Gastroesophageal sphincter (tissue), 4 donors: Measurements from ENCODE around the gene SVIP. TPM values are rescaled to one million over a fixed set of nuclear protein-coding genes. Genes with fewer than 3 reads are reported as not detected.

ENCODE experiments used
- ATAC-seq: fragments of 150-250 bp; one replicate; pipeline ENCODE4 v1.9.1; 2016; ENCODE audit warnings: mild to moderate bottlenecking, moderate library complexity
- H3K27ac ChIP-seq, 4 donors: fragments of 200-600 bp; sonication (generic) in 3 of 4; 1 replicate in 3 of 4; 2 replicates in 1 of 4; pipeline ENCODE4 v1.5.1; 2016 to 2019
- H3K27me3 ChIP-seq: fragments of 200-600 bp; sonication (generic); one replicate; pipeline ENCODE4 v1.5.1; 2019
- H3K36me3 ChIP-seq, 2 donors: fragments of 200-600 bp; sonication (generic); one replicate each; pipeline ENCODE4 v1.5.1; 2019; ENCODE audit warnings: control low read depth in 1 of 2
- H3K4me1 ChIP-seq, 3 donors: fragments of 200-600 bp; sonication (generic); 1 replicate in 2 of 3; 2 replicates in 1 of 3; pipeline ENCODE4 v1.5.1; 2016 to 2019; ENCODE audit warnings: control low read depth in 2 of 3
- H3K4me3 ChIP-seq, 2 donors: fragments of 200-600 bp; sonication (generic); one replicate each; pipeline ENCODE4 v1.5.1; 2019; ENCODE audit warnings: mild to moderate bottlenecking in 1 of 2, moderate library complexity in 1 of 2
- H3K9me3 ChIP-seq, 3 donors: fragments of 200-600 bp; sonication (generic); one replicate each; pipeline ENCODE4 v1.5.1; 2017 to 2019; ENCODE audit warnings: control low read depth in 2 of 3
- EP300 ChIP-seq: sonication (generic); formaldehyde crosslinking; IDR thresholded peaks from one replicate; pipeline ENCODE4 v1.6.1; 2017; ENCODE audit warnings: antibody characterized with exemption, mild to moderate bottlenecking
- POLR2A ChIP-seq, 2 donors: fragments of 450-650 bp; IDR thresholded peaks; one replicate each; pipeline ENCODE4 v1.6.1; 2017; ENCODE audit warnings: antibody characterized with exemption in 2 of 2, mild to moderate bottlenecking in 2 of 2, moderate library complexity in 1 of 2
- POLR2AphosphoS5 ChIP-seq: sonication (generic); formaldehyde crosslinking; IDR thresholded peaks from one replicate; pipeline ENCODE4 v1.6.1; 2017; ENCODE audit warnings: antibody characterized with exemption
- WGBS, 2 donors: methylation state at CpG; one replicate each; pipeline ENCODE4 v1.1.5; 2018; ENCODE audit warnings: low coverage in 1 of 2; 5-methylcytosine and 5-hydroxymethylcytosine counted together
- total RNA-seq, 4 donors: library from RNA; depleted of rRNA; stranded (reverse); fragments of >200 nt; gene quantifications; one replicate each; pipeline ENCODE4 v1.1.0, GENCODE V29; 2016
- TF ChIP-seq, protein P1 (sequence below), 4 experiments: fragments of 200-600 bp in 2 of 4; fragments of 450-650 bp in 2 of 4; sonication (generic) in 1 of 4; IDR thresholded peaks; one replicate each; pipeline ENCODE4 v1.5.1; 2017 to 2019; ENCODE audit warnings: antibody characterized with exemption in 4 of 4, mild to moderate bottlenecking in 2 of 4, moderate library complexity in 2 of 4

SVIP gene
- total RNA-seq, 4 donors from 2014 or later = 11.3 to 29.1 (median 16.4) TPM

DNA sequence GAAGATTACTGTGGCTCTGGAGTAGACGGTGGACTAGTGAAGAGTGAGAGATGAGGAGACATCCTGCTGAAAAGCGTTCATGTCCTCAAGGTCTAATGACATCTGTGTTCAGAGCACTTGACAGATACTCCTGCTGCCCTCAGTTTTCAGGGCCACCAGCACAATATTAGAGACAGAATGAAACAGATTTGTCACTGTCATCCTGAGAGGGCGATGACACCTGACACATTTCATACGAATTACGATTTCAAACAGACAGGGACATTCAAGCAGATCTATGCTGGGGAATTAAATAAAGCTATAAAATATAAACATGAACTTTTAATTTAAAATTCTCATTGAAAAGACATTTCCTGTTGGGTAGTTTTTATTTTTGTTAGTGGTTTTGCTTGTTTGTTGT lies 29.1 kb downstream of the SVIP start:
- H3K4me1 ChIP-seq = no peaks in the 10 kb centered on the region
- H3K36me3 ChIP-seq = no peaks in the 10 kb centered on the region
- no peak for ATAC-seq
- WGBS, 2 donors = 93 to 99% methylated on average over 4 to 5 of the region's 5 CpGs
- no peak overlapping the region for H3K27ac ChIP-seq
- H3K9me3 ChIP-seq = no peaks in the 10 kb centered on the region
- no peak overlapping the region for H3K4me3 ChIP-seq
- H3K27me3 ChIP-seq = no peaks in the 10 kb centered on the region
- TF ChIP-seq POLR2AphosphoS5 (no peak), EP300 (no peak), POLR2A (IDR thresholded peaks at IDR 0.05) (no peak)
- TF ChIP-seq, protein P1, sequence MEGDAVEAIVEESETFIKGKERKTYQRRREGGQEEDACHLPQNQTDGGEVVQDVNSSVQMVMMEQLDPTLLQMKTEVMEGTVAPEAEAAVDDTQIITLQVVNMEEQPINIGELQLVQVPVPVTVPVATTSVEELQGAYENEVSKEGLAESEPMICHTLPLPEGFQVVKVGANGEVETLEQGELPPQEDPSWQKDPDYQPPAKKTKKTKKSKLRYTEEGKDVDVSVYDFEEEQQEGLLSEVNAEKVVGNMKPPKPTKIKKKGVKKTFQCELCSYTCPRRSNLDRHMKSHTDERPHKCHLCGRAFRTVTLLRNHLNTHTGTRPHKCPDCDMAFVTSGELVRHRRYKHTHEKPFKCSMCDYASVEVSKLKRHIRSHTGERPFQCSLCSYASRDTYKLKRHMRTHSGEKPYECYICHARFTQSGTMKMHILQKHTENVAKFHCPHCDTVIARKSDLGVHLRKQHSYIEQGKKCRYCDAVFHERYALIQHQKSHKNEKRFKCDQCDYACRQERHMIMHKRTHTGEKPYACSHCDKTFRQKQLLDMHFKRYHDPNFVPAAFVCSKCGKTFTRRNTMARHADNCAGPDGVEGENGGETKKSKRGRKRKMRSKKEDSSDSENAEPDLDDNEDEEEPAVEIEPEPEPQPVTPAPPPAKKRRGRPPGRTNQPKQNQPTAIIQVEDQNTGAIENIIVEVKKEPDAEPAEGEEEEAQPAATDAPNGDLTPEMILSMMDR (IDR thresholded peaks at IDR 0.05) = no peak

DNA sequence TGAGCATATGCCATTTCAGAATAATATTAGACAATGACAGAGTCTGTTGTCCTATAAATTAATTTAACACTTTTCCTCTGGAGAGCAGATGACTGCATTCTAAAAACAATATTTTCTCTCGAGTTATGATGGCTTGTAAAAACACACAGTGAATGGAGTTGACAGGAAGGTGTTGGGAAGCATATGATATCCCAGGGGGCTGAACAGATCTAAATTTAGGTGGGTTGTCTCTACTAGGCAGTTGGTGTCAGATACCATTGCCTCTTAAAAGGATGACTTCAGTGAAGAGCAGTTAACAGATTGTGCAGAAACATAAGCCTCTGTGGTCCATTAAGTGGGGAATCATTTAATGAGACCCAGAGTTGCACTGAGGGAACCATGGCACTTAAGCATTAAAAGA lies 30.7 kb downstream of the SVIP start:
- Histone ChIP-seq H3K36me3 (no peaks in the 10 kb centered on the region), H3K9me3 (no peaks in the 10 kb centered on the region), H3K27ac (no peak overlapping the region), H3K4me1 (no peaks in the 10 kb centered on the region), H3K27me3 (no peaks in the 10 kb centered on the region), H3K4me3 (no peak overlapping the region)
- 50 to 58% methylated on average over 1 of the region's 1 CpG for WGBS, 2 donors
- TF ChIP-seq POLR2A (IDR thresholded peaks at IDR 0.05) = no peak
- TF ChIP-seq EP300 = no peak
- TF ChIP-seq POLR2AphosphoS5 = no peak
- TF ChIP-seq, protein P1 (IDR thresholded peaks at IDR 0.05) = no peak
- no peak for ATAC-seq

DNA sequence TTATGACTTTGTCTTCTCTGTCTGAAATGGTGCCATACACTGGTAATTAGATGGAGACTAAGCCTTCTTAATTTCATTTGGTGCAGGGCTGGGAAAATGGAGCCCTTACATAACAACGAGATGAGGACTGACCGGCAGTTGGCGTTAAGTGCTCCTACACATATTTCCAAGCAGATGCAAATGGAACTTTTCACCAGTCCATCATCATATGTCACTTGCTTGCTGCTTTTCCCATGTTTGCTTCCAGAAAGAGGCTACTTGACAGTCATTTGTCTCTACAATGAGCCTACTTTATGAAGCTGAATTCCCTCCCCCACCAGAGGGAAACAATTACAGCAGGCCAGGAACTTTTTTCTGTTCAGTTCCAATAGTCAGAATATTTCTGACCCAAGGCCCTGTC lies 32.6 kb downstream of the SVIP start:
- Histone ChIP-seq H3K27me3 (no peaks in the 10 kb centered on the region), H3K36me3 (no peaks in the 10 kb centered on the region), H3K4me1 (no peaks in the 10 kb centered on the region), H3K4me3 (no peak overlapping the region), H3K9me3 (no peaks in the 10 kb centered on the region), H3K27ac (no peak overlapping the region)
- 93% methylated on average over 3 of the region's 3 CpGs; no CpG with 5 or more reads in 1 of the 2 donors for WGBS, 2 donors
- ATAC-seq = no peak
- no peak for TF ChIP-seq EP300
- TF ChIP-seq POLR2A (IDR thresholded peaks at IDR 0.05) = no peak
- TF ChIP-seq POLR2AphosphoS5 = no peak
- TF ChIP-seq, protein P1 (IDR thresholded peaks at IDR 0.05) = no peak

DNA sequence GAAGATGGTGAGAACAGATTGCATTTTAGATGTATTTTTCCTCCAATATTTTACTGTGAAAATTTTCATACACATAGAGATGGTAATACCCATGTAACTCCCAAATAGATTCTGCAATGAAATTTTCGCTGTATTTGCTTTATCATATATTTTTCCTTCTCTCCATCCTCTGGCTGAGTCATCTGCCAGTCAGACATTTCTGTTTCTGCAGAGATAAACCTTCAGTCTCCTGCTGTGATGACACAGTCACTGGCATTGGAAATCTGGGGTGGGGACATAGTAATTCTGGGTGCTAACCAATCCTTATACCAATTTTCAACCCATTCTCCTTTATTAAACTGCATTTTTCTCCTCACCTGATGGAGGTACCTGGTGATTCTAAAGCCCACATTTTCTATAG lies 33.7 kb downstream of the SVIP start:
- no peak for TF ChIP-seq POLR2AphosphoS5
- no peak for TF ChIP-seq EP300
- TF ChIP-seq, protein P1 (IDR thresholded peaks at IDR 0.05) = no peak
- no peak for TF ChIP-seq POLR2A (IDR thresholded peaks at IDR 0.05)
- WGBS, 2 donors = 75 to 94% methylated on average over 1 of the region's 1 CpG
- H3K9me3 ChIP-seq = no peaks in the 10 kb centered on the region
- no peaks in the 10 kb centered on the region for H3K27me3 ChIP-seq
- H3K36me3 ChIP-seq = no peaks in the 10 kb centered on the region
- no peak for ATAC-seq
- no peaks in the 10 kb centered on the region for H3K4me1 ChIP-seq
- no peak overlapping the region for H3K27ac ChIP-seq
- no peak overlapping the region for H3K4me3 ChIP-seq

DNA sequence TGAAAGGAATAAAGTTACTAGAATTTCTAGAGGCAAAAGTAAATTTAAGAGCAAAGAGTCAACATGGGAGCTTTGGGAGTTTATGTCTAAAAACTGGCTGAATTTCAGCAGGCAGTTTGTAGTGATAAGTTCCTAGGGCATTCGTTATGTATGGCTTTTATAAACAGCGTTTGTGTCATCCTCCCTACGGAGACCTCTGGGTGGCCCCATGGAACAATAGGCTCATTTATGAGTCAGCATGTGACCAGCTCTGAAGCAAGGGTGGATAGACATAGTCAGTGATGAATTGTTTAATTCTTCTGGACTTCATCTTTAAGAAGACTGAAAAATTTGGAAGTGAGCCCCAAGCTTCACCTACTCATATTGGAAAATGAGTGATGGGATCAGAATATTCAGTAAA lies 37.1 kb downstream of the SVIP start:
- H3K36me3 ChIP-seq = no peaks in the 10 kb centered on the region
- H3K27me3 ChIP-seq = no peaks in the 10 kb centered on the region
- no peaks in the 10 kb centered on the region for H3K9me3 ChIP-seq
- H3K27ac ChIP-seq = no peak overlapping the region
- TF ChIP-seq, protein P1 (IDR thresholded peaks at IDR 0.05) = no peak
- no peak for TF ChIP-seq POLR2A (IDR thresholded peaks at IDR 0.05)
- TF ChIP-seq POLR2AphosphoS5 = no peak
- no peak for TF ChIP-seq EP300
- WGBS, 2 donors = 0 to 8% methylated on average over 2 to 3 of the region's 3 CpGs
- no peak for ATAC-seq
- H3K4me3 ChIP-seq = no peak overlapping the region
- H3K4me1 ChIP-seq = no peaks in the 10 kb centered on the region
